NB4 (cell line): ENCODE data around the gene CREBBP.

ENCODE experiments used
- MAX ChIP-seq: IDR thresholded peaks from 2 replicates; pipeline ENCODE4 v1.6.1; 2011; ENCODE audit warnings: low read depth, low read length
- POLR2A ChIP-seq: IDR thresholded peaks from 2 replicates; pipeline ENCODE4 v1.6.1; 2011; ENCODE audit warnings: mild to moderate bottlenecking; ENCODE audit not compliant: insufficient read length; ENCODE audit errors: extremely low read depth
- TF ChIP-seq, protein P1 (sequence below): IDR thresholded peaks from one replicate; pipeline ENCODE4 v1.5.1; 2012; ENCODE audit warnings: low read depth, low read length

DNA sequence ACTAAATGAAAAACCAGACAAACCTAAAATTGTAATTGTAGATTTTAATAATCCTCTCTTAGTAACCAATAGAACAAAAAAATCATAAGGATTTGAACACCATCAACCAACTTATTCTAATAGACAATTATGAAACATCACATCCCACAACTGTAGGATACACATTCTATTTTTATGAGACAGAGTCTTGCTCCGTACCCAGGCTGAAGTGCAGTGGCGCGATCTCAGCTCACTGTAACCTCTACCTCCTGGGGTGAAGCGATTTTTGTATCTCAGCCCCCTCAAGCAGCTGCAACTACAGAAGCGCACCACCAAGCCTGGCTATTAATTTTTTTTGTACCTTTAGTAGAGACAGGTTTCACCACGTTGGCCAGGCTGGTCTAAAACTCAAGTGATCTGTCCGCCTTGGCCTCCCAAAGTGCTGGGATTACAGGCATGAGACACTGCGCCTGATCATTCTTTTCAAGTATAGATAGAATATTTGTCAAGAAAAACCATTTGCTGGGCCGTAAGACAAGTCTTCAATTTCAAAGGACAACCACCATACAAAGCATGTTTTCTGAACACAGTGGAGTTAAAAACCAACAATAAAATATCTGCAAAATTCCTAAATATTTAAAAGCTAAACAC lies 49.8 kb downstream of the CREBBP start:
- no peak for TF ChIP-seq POLR2A
- TF ChIP-seq, protein P1, sequence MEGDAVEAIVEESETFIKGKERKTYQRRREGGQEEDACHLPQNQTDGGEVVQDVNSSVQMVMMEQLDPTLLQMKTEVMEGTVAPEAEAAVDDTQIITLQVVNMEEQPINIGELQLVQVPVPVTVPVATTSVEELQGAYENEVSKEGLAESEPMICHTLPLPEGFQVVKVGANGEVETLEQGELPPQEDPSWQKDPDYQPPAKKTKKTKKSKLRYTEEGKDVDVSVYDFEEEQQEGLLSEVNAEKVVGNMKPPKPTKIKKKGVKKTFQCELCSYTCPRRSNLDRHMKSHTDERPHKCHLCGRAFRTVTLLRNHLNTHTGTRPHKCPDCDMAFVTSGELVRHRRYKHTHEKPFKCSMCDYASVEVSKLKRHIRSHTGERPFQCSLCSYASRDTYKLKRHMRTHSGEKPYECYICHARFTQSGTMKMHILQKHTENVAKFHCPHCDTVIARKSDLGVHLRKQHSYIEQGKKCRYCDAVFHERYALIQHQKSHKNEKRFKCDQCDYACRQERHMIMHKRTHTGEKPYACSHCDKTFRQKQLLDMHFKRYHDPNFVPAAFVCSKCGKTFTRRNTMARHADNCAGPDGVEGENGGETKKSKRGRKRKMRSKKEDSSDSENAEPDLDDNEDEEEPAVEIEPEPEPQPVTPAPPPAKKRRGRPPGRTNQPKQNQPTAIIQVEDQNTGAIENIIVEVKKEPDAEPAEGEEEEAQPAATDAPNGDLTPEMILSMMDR = no peak
- TF ChIP-seq MAX = no peak
